Stimulated activated CD4-positive, alpha-beta T cell treated with anti-CD3 and anti-CD28 coated beads, Interleukin-2, amount 100 ng/mL, for 4 hours (primary cell): ENCODE measurements around the gene MYPN.
"Not testable (repeated sequence)": the region's sequence is repeated elsewhere in the genome, so short reads cannot be mapped to it uniquely, and the experiment has no call there.

Source experiments
- DNase-seq: peaks from one replicate; pipeline ENCODE4 v3.0.0-alpha.2; 2020; ENCODE audit warnings: low read depth

MYPN gene

DNA sequence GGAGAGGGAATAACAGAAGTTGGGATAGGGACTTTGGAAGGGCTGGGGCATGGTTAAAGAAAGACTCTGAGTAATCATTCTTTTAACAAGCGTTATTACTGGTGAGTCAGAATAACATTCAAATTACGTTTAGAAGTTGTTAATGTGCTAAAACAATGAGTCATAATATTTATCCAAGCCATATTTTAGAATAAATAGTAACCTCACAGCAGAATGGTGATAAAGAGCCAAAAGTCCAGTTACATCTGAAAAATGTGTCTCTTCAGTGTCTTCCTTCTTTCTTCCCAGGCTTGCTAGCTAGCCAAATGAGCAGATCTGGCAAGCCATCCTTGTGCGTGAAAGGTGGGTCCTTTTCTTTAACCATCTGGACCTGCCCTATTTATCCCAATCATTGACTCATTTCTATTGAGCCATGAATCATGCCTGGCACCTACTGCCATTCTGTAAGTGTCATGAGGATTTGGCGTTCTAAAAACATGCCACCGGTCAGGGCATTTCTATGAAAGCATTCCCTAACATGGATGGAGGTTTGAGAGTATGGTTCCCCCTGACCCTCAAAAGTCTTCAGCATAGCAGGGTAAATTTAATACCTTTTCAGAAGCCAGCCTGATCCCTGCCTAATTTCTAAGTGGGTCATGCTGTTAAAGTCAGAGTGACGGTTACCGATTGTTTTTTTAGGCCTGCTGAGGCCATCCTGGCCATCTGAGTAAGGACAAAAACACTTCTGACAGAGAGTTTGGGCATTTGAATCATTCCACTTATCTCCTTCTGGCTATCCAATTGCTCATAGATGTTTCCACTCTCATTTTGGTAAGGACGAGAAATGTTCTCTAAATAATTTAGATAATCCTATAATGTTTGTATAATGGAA lies 26.9 kb downstream of the MYPN start:
- DNase-seq: no peak

DNA sequence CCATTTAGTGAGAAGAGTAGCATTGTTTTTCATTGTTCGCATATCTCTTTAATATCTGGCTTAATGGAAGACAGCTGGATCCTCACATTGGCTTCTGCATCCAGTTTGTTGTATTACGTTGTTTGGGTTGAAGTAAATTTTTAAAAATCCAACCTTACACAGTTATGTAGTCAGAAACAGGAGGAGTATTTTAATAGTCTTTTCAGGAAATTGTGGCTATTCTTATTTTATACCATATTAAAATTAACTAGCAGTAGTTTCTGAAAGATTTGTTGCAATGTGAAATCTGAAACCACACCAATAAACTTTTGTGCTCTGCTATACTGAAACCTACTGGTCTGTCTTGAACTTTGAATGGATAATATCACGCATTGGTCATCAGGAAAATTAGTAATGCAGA lies 27.9 kb downstream of the MYPN start:
- no peak for DNase-seq

DNA sequence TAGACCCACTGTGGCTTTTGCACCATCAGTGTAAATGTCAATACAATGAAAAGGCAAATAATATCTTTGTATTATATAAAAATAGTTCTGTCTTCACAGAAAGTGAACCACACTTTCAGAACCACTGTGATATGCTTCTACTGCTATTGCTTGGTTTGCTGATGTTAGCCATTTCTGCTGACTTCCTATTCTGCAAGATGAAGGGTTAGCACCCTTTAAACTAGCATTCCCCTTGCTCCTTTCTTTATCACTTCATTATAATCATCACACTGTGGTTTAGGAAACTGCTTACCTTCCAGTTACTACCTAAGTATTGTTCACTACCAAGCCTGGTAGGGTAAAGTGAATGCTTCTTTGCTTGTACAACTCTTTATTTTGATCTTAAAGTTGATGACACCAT lies 29.2 kb downstream of the MYPN start:
- no peak for DNase-seq

DNA sequence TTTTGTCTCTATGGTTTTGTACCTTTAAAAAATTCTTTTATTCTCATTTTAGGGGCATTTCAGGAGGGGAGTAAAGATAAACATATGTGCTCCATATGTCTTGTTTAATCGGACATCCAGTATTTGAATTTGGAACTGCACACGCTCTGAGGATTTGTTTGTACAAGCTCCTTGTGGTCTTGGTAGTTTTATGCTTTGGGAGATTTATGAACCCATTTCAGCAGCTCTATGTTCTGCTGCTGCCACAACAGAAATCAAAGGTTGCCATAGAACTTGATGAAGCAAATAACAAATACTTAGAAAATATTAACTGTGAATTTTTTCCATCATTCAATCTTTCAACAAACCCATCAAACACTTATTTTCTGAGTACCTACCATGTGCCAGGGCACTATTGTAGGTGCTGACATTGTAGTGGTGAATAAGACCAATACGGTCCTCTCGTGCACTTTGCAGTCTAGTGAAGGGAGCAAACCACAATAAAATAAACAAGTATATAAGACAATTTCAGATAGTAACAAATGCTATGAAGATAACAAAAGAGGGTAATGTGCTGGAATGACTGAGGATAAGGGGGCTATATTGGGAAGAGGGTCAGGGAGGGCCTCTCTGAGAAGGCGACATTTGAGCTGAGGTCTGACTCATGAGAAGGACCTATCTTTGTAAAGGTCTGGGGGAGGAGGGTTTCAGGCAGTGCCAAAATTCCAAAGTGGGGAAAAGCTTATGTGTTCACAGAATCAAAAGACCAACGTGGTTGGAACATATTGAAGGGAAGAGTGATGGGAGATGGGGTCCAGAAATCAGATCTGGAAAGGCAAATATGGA lies 30.4 kb downstream of the MYPN start:
- DNase-seq: no peak

DNA sequence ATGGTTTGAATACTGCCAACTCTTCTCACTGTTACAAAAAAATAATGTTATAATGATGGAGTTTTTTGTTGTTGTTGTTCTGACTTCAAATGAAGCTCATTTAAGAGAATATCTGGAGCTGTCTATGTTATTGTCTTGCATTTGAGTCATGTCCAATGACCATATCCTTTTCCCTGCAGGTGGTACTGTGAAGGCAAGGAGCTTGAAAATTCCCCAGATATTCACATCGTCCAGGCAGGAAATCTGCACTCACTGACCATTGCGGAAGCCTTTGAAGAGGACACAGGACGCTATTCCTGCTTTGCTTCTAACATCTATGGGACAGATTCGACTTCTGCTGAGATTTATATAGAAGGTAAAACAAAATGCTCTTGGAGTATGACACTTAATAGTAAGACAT lies 33.5 kb downstream of the MYPN start:
- DNase-seq: no peak

DNA sequence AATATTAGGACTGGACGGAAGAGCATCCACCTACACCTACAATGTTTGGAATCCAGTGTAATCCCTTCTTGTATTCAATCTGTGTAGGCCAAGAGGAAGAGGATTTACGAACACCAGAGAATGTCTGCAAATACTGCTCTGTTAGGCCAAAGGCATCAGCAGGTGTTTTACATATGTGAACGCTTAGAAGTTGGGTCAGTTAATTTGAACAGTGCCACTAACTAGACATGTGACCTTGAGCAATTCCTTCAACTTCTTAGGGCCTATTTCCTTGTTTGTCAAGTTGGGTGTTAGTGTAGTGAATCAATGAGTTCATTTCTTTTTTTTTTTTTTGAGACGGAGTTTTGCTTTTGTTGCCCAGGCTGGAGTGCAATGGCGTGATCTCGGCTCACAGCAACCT lies 35.4 kb downstream of the MYPN start:
- DNase-seq: no peak

DNA sequence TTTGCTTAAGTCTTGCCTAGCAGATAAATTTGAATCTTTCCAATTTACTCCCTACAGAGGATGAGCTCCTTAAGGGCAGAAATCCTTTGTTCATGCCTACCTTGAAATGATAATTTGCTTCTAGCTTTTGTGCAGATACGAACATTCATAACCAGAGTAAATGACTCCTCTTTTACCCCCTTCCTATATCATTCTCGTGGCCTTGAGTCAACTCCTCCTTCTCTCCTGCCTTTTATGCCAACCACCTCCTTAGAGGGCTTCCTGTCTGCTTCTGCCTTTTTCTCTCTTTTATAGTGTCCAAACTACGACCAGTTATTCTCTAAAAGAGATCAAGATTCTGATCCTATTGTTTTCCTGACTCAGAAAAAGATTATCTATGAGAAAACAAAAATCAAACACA lies 36.4 kb downstream of the MYPN start:
- DNase-seq: no peak

DNA sequence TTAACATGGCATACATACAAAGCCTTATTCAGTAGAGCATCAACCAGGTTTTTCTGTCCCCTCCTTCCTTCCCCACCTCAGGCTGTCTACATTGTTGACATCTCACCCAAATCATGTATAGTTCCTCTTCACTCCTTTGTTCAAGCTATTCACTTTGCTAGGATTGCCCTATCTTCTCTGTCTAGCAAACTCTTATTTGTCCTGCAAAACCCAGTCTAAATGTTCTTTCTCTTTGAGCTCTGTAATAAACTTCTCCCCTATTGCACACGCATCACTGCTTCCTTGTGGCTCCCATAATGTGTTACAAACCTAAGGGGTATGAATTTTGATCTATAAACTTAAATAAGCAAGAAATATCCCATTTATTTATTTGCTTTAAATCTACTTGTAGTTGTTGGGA lies 36.8 kb downstream of the MYPN start:
- DNase-seq: no peak

DNA sequence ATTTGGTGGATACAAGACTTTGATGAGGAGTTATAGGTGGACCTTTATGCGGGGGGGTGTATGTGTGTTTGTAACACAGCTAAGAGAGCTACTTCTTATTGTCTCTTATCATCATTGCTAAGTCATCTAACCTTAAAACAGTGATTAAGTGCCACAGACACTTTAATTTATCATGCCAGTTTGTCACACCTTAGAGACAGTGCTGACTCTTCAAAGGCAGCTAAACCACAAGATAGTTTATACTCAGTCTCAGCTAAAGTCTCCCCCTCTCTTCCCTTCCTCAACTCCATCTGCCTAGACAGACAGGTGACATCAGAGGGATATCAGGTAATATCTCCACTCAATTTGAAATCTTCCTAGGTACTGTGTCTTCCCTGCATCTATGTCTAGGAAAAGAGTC lies 42.2 kb downstream of the MYPN start:
- no peak for DNase-seq

DNA sequence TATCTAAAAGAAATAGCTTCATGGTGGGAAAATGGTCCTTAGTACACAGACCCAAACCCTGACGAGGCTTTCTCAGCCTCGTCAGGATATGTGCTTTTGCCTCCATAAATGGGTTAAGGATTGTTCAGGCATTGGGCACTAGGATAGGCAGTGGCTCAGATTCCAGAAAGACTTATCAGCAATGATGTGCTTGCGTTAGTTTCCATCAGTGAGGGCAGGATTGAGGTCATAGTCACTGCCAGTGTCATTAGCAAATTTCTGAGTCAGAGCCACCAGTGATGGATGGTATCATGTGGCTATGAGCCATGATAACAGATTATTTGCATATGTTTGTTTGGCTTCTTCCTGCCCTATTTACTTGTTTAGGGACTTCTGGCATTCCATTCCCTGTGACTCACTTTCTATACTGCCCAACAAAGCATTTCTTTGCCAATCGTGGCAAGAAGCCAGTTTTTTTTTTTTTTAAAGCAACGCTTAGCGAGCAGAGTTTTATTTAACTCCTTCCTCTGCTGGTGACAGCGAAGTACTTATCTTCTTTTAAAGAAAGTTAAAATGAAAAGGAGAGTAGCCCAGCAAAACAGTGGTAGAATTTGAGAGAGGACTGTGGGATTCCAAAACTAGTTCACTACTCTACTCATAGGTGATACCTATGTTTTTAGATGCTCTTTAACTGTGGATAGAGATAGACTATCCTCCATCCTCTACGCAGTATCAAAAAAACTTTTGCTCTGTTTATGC lies 44.4 kb downstream of the MYPN start:
- no peak for DNase-seq

DNA sequence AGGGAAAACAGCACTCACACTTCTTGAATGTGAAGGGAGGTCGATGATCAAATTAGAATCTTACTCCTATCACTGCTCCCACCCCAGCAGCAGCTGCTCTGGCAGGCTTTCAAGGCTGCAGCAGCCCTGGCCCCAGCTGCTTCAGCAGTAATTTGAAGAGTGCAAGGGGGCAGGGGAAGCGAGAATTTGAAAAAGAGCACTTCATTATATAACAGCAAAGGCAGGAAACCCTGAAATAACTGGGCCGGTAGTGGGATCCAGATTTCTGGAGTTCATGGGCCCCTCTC lies 44.9 kb downstream of the MYPN start:
- no peak for DNase-seq

DNA sequence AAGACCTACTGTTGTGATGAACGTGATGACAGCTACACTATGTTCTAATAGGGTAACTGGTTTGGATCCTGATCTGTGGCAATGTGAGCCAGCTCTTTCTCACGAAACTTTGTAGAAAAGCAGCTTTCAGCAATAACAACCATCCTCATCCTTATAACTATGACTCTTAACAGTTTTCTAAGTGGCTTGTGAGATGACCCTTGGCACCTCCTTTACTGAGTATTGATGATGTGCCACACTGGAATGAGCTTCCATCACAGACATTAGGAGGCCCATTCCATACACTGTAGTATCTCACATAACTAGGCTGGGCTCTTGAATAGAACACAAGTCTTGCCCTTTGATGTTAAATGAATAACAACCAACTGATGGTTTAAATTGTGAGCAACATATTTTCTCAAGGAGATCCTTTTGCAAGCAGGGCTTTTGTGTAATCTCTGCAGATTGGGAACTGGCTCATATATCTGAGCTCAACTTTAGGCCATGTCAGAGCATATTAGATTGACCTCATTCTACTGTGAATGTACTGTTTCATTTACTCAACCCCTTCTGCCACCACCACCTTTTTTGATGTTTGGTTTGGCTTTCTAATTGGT lies 46.4 kb downstream of the MYPN start:
- no peak for DNase-seq

DNA sequence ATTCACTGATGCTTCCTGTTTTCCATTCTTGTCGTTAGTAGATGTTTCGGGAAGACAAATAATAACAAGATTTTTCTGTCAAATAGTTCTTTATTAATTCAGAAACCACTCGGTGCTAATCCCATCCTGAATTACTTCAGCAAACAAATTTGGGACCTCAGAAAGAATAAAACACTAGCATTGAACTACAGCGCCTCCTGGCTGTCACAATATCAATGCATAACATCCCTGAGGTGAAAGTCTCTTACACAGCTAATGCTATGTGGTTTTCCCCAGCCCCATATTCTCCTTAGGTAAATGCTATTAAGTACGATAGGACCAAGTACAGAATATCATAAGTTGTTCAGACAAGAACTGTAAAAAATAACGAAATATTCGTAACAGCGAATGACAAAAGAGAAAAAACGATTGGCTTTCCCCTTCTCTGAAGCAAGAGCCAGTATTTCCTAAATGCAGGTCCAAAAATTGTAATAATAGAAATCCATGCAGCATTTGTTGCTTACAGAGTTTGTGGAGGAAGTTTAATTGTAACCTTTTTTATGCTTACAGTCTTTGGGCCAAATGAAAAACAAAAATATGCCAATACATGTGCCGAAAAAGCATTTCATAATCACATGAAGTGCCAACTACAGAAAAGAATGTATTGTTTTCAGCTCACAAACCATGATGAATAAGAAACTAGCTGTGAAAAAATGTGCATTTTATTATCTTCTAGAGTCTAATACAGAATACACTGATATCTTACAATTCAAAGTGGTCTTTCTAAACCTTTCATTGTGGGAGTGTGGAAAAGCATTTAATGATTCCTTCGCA lies 47.3 kb downstream of the MYPN start:
- peak; percentile 38 for DNase-seq

DNA sequence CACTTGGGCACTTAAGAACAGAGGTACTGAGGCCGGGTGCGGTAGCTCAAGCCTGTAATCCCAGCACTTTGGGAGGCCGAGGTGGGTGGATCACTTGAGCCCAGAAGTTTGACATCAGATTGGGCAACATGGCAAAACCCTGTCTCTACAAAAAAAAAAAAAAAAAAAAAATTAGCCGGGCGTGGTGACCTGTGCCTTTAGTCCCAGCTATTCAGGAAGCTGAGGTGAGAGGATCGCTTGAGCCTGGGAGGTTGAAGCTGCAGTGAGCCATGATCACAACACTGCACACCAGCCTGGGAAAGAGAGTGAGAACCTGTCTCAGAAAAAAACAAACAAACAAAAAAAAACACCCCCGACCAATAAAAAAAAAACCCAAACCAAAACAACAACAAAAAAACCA lies 48.2 kb downstream of the MYPN start:
- not testable (repeated sequence) for DNase-seq

DNA sequence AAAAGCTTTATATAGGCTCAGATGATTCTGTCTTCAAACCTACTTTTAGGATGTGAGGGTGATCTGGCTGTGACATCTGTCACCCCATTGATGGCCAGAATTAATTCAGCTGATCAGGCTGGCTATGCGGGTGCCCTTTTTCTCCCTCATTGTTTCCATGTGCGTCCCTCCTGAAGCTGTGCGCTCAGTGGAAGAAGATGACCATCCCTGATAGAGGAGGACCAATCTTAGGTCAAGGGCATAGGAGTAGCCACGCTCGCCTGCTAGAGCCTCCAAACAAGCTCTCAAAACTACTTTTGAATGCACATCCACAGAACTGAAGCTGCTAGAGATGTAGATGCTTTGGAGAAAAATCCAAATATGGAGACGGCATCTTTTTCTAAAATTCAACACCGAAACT lies 48.7 kb downstream of the MYPN start:
- DNase-seq: no peak

DNA sequence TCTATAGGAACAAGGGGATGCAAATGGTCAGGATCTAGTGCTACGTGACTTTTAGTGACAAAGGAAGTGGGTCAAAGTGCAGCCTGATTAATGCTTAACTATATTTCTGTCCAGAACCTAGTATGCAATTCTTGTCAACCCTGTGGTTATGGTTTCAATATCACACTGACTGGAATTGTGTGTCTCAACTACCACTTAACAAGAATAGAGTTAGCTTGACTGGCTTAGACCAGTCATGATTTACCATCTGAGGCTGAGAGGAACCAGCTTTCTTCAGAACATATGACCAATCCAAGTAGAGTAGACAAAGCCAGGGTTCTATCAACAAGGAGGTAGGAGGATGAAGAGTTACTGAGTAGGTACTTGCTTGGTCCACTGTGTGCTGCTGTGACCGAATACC lies 54.4 kb downstream of the MYPN start:
- no peak for DNase-seq

DNA sequence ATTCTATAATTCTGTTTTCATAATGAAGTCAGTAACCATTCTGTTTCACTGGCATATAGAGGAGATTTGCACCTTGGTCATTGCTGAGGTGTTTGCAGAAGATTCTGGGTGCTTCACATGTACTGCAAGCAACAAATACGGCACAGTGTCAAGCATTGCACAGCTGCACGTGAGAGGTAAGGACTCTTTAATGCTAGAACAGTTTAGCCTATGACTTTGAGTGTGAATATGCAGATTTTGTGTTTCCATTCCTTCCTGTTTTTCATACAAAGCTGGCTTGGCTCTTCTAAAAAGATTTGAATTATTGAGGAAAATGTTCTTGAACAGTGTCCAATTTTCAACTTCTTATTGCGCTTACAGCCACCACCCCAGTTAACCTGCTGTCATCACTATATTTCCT lies 56.4 kb downstream of the MYPN start:
- DNase-seq: no peak

DNA sequence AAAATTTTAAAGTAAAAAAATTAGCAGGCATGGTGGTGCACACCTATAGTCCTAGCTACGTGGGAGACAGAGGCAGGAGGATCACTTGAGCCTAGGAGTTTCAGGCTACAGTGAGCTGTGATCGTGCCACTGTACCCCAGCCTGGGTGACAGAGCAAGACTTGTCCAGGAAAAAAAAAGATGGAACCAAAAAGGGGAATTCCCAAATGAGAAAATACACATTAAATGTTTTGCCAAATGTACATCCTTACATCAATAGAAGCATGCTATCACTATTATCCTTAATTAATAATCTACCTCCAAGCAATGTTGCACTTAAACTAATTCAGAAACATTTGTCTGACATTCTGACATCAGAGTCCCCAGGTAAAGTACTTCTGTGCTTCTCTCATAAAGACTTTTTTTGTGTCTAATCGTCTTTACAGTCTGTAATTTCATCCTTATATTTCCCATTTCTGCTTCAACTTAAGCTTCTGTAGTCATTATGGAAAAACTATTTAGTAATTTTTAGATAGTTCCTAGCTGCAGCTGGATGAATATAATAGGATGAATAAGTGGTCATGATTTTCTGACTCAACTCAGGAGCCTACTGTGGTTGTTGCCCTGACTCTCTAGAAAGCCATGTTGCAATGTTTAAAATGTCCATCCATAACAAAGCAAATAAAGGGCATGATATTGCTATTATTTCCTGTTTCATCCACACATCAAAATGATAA lies 57.7 kb downstream of the MYPN start:
- DNase-seq: no peak

DNA sequence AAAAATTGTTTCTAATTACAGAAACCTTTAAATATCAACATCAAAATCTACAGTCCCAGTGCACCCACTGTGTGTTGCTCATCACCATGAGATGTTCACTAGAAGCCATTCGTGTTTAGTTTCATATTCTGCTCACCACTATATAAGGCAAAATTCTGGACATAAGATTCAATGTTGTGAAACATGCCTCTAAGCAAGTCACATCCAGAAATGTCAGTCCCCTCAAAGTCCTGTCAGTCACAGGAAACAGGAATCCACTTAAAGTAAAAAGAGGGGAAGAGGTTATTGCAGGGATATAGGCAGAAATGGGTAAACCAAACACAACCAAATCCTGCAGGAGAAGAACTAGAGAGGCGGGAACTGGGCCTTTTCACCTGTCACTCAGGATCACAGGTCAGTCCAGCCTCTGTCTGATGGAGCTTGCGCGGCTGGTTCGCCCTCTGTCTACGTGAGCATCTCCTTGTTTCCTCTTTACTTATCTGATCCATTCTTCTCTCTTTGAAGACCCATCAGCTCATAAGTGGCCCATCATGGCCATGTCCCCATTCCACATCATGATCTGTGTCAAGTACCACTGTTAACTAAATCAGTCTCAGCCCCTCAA lies 58.4 kb downstream of the MYPN start:
- DNase-seq: no peak

DNA sequence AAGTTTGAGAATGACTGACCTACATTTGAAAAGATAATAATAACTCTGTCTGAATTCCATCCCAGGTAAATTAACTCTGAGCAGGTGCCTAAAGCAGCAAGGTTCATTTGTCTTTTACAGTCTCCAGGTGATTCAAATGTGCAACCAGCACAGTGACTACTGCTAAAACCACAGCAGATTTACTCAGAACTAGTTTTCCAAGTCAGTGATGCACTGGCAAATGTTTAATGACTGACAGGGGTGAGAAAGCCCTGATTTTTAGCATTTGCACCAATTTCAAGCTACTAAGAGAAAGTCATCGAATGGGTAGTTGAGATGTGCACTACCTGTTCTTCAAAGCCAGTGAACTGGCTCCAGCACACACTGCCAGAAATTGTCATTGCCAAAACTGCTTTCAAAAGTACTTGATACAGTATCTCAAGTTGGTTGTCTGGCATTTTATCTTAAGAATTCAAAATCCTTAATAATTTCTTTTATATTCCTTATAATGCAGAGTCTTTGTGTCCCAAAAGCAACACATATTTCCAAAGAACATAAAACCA lies 62.3 kb downstream of the MYPN start:
- DNase-seq: no peak
